Measurements from ENCODE around the gene LPAR1.
A peak's percentile ranks its signal among the peaks of the same experiment; 100 is the strongest.
"Not testable (repeated sequence)": the region's sequence is repeated elsewhere in the genome, so short reads cannot be mapped to it uniquely, and the experiment has no call there.

The LPAR1 gene

DNA sequence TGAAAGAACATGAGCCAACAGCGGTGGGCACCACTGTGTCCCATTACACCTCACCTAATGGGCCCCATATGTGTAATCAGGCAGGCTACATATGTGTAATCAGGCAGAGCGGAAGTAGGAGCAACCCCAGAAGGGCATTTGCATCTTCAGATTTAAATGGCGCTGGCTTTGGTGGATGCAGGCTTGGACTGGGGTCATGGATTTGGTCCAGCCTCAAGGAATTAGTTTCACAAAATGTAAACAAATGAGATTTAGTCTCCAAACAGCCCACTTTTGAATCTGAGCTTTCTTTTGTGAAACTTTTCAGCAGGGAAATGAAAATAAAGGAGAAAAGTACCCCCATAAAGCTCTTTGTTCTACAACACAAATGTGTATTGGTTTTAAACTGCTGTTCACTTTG lies 161.3 kb downstream of the LPAR1 start:
- no peak overlapping the region for H3K27ac ChIP-seq
- TF ChIP-seq CTCF (conservative IDR thresholded peaks at IDR 0.05) (no peak), ZFX (IDR thresholded peaks at IDR 0.05) (no peak)

DNA sequence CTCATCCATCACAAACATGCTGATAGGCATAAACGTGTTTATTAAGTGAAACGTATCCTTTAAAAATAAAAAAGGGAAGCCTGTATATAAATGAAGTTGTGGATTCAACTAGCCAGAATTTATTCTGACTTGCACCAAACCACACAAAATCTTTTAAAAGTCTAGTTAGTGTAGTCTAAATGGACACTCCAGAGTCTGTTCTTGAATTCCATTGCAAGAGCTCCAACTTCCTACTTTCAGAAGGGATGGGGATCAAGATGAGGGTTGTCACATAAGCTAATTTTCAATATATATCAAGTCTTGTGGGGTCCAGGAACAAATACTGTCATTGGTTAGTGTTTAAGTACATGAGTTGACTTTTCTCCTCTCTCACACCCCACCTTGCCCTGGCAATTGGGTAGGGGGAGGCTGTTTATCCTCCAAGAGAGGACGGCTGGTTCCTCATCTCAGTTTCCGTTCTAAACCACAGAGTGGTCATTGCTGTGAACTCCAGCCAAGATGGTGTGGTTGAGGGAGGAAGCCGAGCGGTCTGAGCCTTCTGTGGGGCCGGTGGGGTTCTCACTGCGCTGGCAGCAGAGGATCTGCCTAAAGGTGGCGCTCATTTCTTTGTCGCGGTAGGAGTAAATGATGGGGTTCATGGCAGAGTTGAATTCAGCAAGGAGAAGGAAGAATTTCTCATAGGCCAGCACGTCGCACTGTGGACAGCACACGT lies 163.2 kb downstream of the LPAR1 start:
- H3K27ac ChIP-seq = peak overlapping the region; percentile 39; the same call in 1 of the 2 replicates
- TF ChIP-seq ZFX (IDR thresholded peaks at IDR 0.05) = no peak
- TF ChIP-seq CTCF (conservative IDR thresholded peaks at IDR 0.05) = 0 out of 2 replicates have a peak, but pooled peaks have one; percentile 9

- TF ChIP-seq CTCF (conservative IDR thresholded peaks at IDR 0.05) (no peak), ZFX (IDR thresholded peaks at IDR 0.05) (no peak)
- no peak overlapping the region for H3K27ac ChIP-seq
Measured at GRCh38 chr9:110872920-110873319, 165.3 kb downstream of the LPAR1 start.

- H3K27ac ChIP-seq = no peak overlapping the region
- TF ChIP-seq ZFX (IDR thresholded peaks at IDR 0.05) (no peak), CTCF (conservative IDR thresholded peaks at IDR 0.05) (no peak)
Measured at GRCh38 chr9:110871736-110872135, 166.5 kb downstream of the LPAR1 start.

DNA sequence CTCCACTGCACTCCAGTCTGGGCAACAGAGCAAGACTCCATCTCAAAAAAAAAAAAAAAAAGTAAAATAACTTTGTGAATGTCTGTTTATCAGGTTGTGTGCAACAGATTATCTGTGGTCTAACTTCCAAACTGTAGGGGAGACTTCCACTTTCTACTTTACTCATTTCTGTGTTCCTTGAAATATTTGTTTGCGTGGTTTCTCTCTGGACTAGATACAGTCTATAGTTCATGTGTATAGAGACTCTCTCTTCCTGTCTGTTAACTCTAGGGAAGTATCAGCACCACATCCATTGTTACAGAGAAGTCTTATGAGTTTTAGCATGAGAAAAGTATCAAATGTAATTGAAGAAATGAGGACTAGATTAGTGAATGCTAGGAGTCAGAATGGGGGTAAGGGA lies 168.3 kb downstream of the LPAR1 start:
- TF ChIP-seq ZFX (IDR thresholded peaks at IDR 0.05) (no peak), CTCF (conservative IDR thresholded peaks at IDR 0.05) (no peak)
- no peak overlapping the region for H3K27ac ChIP-seq

- H3K27ac ChIP-seq = no peak overlapping the region
Measured at GRCh38 chr9:110864011-110864410, 174.3 kb downstream of the LPAR1 start.

GRCh38 chr9:110861370-110862110 lies 176.7 kb downstream of the LPAR1 start:
- H3K27ac ChIP-seq = not testable (repeated sequence)

More at GRCh38 chr9:110864011-110864410, 174.3 kb downstream of the LPAR1 start:
- no peak for TF ChIP-seq CTCF (conservative IDR thresholded peaks at IDR 0.05)
- TF ChIP-seq ZFX (IDR thresholded peaks at IDR 0.05) = no peak
